Endodermal cell (in vitro differentiated cells): ENCODE data around the gene MORC4. TPM values are rescaled to one million over a fixed set of nuclear protein-coding genes. Genes with fewer than 3 reads are reported as not detected.

ENCODE experiments used
- DNase-seq: peaks from one replicate; pipeline ENCODE4 v3.0.0-alpha.2; 2017
- H3K27ac ChIP-seq: 2 replicates; pipeline ENCODE4 v1.5.1; 2013; ENCODE audit warnings: mild to moderate bottlenecking, low read depth, low read length, moderate library complexity
- H3K27me3 ChIP-seq: 2 replicates; pipeline ENCODE4 v1.6.1; 2013; ENCODE audit warnings: mild to moderate bottlenecking, low read length, moderate library complexity; ENCODE audit not compliant: insufficient read depth, control insufficient read depth, poor library complexity, severe bottlenecking
- H3K36me3 ChIP-seq: 2 replicates; pipeline ENCODE4 v1.7.0; 2013; ENCODE audit warnings: mild to moderate bottlenecking, low read length, moderate library complexity; ENCODE audit not compliant: control insufficient read depth, insufficient read depth
- H3K4me1 ChIP-seq: one replicate; pipeline ENCODE4 v1.7.0; 2013; ENCODE audit warnings: low read length; ENCODE audit not compliant: control insufficient read depth, insufficient read depth
- H3K4me3 ChIP-seq: 2 replicates; pipeline ENCODE4 v1.5.1; 2013; ENCODE audit warnings: mild to moderate bottlenecking, low read length, moderate library complexity
- H3K9ac ChIP-seq: 2 replicates; pipeline ENCODE4 v1.6.1; 2013; ENCODE audit warnings: mild to moderate bottlenecking, low read length, moderate library complexity; ENCODE audit not compliant: poor library complexity, severe bottlenecking; ENCODE audit errors: extremely low read depth
- H3K9me3 ChIP-seq: 2 replicates; pipeline ENCODE4 v1.6.1; 2013; ENCODE audit warnings: mild to moderate bottlenecking, low read length, moderate library complexity; ENCODE audit not compliant: control insufficient read depth
- H3K27ac Mint-ChIP-seq: 2 replicates; pipeline ENCODE4 v1.8.0; 2020; ENCODE audit warnings: mixed read lengths
- H3K27me3 Mint-ChIP-seq: 2 replicates; pipeline ENCODE4 v1.8.0; 2021; ENCODE audit warnings: mild to moderate bottlenecking, mixed read lengths; ENCODE audit not compliant: insufficient read depth
- H3K36me3 Mint-ChIP-seq: 2 replicates; pipeline ENCODE4 v1.8.0; 2020; ENCODE audit warnings: low read depth, mixed read lengths
- H3K4me1 Mint-ChIP-seq: 2 replicates; pipeline ENCODE4 v1.8.0; 2020; ENCODE audit warnings: mixed read lengths
- H3K4me3 Mint-ChIP-seq: 2 replicates; pipeline ENCODE4 v1.8.0; 2020; ENCODE audit warnings: mild to moderate bottlenecking, moderate library complexity, mixed read lengths
- H3K9me3 Mint-ChIP-seq: 2 replicates; pipeline ENCODE4 v1.8.0; 2020; ENCODE audit warnings: mild to moderate bottlenecking, mixed read lengths
- CTCF ChIP-seq: fragments of 200-600 bp; sonication (generic); conservative IDR thresholded peaks from 2 replicates; pipeline ENCODE4 v1.5.0; 2021; ENCODE audit warnings: antibody characterized with exemption, mild to moderate bottlenecking
- WGBS, 2 experiments: methylation state at CpG; one replicate each; pipeline versions ENCODE4 v1.1.5 to v1.1.7; 2013; ENCODE audit warnings: missing lambda C conversion rate in 2 of 2, mixed read lengths in 1 of 2; ENCODE audit not compliant: insufficient coverage in 1 of 2, insufficient read length in 1 of 2; 5-methylcytosine and 5-hydroxymethylcytosine counted together
- total RNA-seq, 2 donors: library from RNA; stranded (reverse); fragmentation: NEBNext Ultra II Directional in 1 of 2; extraction: Animal tissue kit (Norgen Biotek cat#: 25700) in 1 of 2; gene quantifications; 2 replicates in 1 of 2; 3 replicates in 1 of 2; pipeline ENCODE4 v1.2.1, GENCODE V29; 2021

MORC4 gene
- total RNA-seq, 2 donors from 2014 or later, result 3.4 TPM

GRCh38 chrX:106917830-106918500, 82.0 kb downstream of the MORC4 start:
- Mint-ChIP-seq H3K27ac (no peak overlapping the region), H3K4me1 (peaks cover 5% of the 10 kb centered on the region), H3K9me3 (peaks cover 44% of the 10 kb centered on the region), H3K4me3 (no peak overlapping the region), H3K36me3 (no peaks in the 10 kb centered on the region), H3K27me3 (peaks cover 21% of the 10 kb centered on the region)
- TF ChIP-seq CTCF, result no peak
- no peaks in the 10 kb centered on the region for H3K27me3 ChIP-seq
- DNase-seq, result no peak
- no peaks in the 10 kb centered on the region for H3K36me3 ChIP-seq
- WGBS, 2 experiments, result 88 to 100% methylated on average over 1 to 6 of the region's 6 CpGs
- no peak overlapping the region for H3K9ac ChIP-seq
- H3K9me3 ChIP-seq, result no peaks in the 10 kb centered on the region
- H3K27ac ChIP-seq, result no peak overlapping the region
- H3K4me1 ChIP-seq, result no peaks in the 10 kb centered on the region
- no peak overlapping the region for H3K4me3 ChIP-seq

GRCh38 chrX:106912864-106913263, 87.1 kb downstream of the MORC4 start:
- H3K9ac ChIP-seq, result no peak overlapping the region
- no peaks in the 10 kb centered on the region for H3K36me3 Mint-ChIP-seq
- DNase-seq, result no peak
- H3K27me3 Mint-ChIP-seq, result peaks cover 23% of the 10 kb centered on the region
- no peak overlapping the region for H3K4me3 ChIP-seq
- H3K4me1 ChIP-seq, result no peaks in the 10 kb centered on the region
- H3K4me3 Mint-ChIP-seq, result no peak overlapping the region
- H3K27ac ChIP-seq, result no peak overlapping the region
- peaks cover 60% of the 10 kb centered on the region for H3K9me3 Mint-ChIP-seq
- H3K36me3 ChIP-seq, result no peaks in the 10 kb centered on the region
- no peak for TF ChIP-seq CTCF
- no peaks in the 10 kb centered on the region for H3K27me3 ChIP-seq
- no peaks in the 10 kb centered on the region for H3K4me1 Mint-ChIP-seq
- WGBS, 2 experiments, result 87% methylated on average over 2 of the region's 2 CpGs; no CpG with 5 or more reads in 1 of the 2 experiments
- no peaks in the 10 kb centered on the region for H3K9me3 ChIP-seq
- H3K27ac Mint-ChIP-seq, result no peak overlapping the region

GRCh38 chrX:106906361-106906760, 93.7 kb downstream of the MORC4 start:
- Mint-ChIP-seq H3K27ac (no peak overlapping the region), H3K9me3 (peaks cover 60% of the 10 kb centered on the region), H3K4me3 (no peak overlapping the region), H3K27me3 (peaks cover 34% of the 10 kb centered on the region), H3K36me3 (no peaks in the 10 kb centered on the region), H3K4me1 (peaks cover 11% of the 10 kb centered on the region)
- Histone ChIP-seq H3K4me1 (peaks cover 5% of the 10 kb centered on the region), H3K36me3 (no peaks in the 10 kb centered on the region), H3K27me3 (no peaks in the 10 kb centered on the region), H3K27ac (no peak overlapping the region), H3K9me3 (no peaks in the 10 kb centered on the region), H3K9ac (no peak overlapping the region), H3K4me3 (no peak overlapping the region)
- WGBS, 2 experiments, result 89 to 100% methylated on average over 1 to 6 of the region's 6 CpGs
- no peak for TF ChIP-seq CTCF
- DNase-seq, result no peak
